ENCODE results near the gene PDLIM4. TPM values are rescaled to one million over a fixed set of nuclear protein-coding genes. Genes with fewer than 3 reads are reported as not detected.

Gene PDLIM4
- total RNA-seq, 2 experiments from 2014 or later: not detected

- DNase-seq (ENCODE audit: low spot score): no peak
- BruUV-seq (replicated peaks): no TSS peak
- intact Hi-C loops (cut with micrococcal nuclease; ENCODE audit: unreplicated experiment): loop anchor here (2.0 to 10.0 kb wide), 3 partner anchors 89 to 229 kb away; no protein-coding TSS in a partner anchor
- Histone ChIP-seq H3K9me3 (ENCODE audit: low read length) (no peaks in the 10 kb centered on the region), H3K4me2 (ENCODE audit: low read length) (no peak overlapping the region), H3K4me1 (ENCODE audit: insufficient read depth, low read length, poor library complexity, severe bottlenecking) (no peaks in the 10 kb centered on the region), H3K4me3 (ENCODE audit: low read depth, low read length, poor library complexity, severe bottlenecking) (no peak overlapping the region), H3K27ac (ENCODE audit: low read depth, low read length, poor library complexity, severe bottlenecking) (no peak overlapping the region), H4K20me1 (ENCODE audit: insufficient read depth, low read length) (no peaks in the 10 kb centered on the region), H2AFZ (ENCODE audit: low read length) (no peak overlapping the region), H3K36me3 (ENCODE audit: insufficient read depth, low read length) (no peaks in the 10 kb centered on the region), H3K79me2 (ENCODE audit: insufficient read depth, low read depth, low read length) (no peaks in the 10 kb centered on the region), H3K9me2 (ENCODE audit: insufficient read depth, low read length) (no peaks in the 10 kb centered on the region)
- no peak for TF ChIP-seq EZH2phosphoT487 (IDR thresholded peaks at IDR 0.05; ENCODE audit: borderline replicate concordance, low read depth, low read length)
- TF ChIP-seq CTCF (conservative IDR thresholded peaks at IDR 0.05; ENCODE audit: low read length): no peak
- ChIA-PET CTCF (ENCODE audit: unreplicated experiment) (interaction anchor here (0.6 kb wide), 1 partner anchor 19 kb away, joined by 3 read pairs; no protein-coding TSS in a partner anchor), POLR2A (no interaction called here)
Observed at GRCh38 chr5:132273631-132274030, 16.1 kb downstream of the PDLIM4 start.

- H3K36me3 ChIP-seq (ENCODE audit: insufficient read depth, low read length): no peaks in the 10 kb centered on the region
- no peak overlapping the region for H3K27ac ChIP-seq (ENCODE audit: low read depth, low read length, poor library complexity, severe bottlenecking)
- DNase-seq (ENCODE audit: low spot score): no peak
- ChIA-PET CTCF (ENCODE audit: unreplicated experiment) (no interaction called here), POLR2A (interaction anchor here (0.6 kb wide), 1 partner anchor 1499 kb away, joined by 3 read pairs; no protein-coding TSS in a partner anchor)
- H3K79me2 ChIP-seq (ENCODE audit: insufficient read depth, low read depth, low read length): no peaks in the 10 kb centered on the region
- no peak overlapping the region for H2AFZ ChIP-seq (ENCODE audit: low read length)
- TF ChIP-seq EZH2phosphoT487 (IDR thresholded peaks at IDR 0.05; ENCODE audit: borderline replicate concordance, low read depth, low read length): no peak
- no peak for TF ChIP-seq CTCF (conservative IDR thresholded peaks at IDR 0.05; ENCODE audit: low read length)
- no TSS peak for BruUV-seq (replicated peaks)
- H3K4me2 ChIP-seq (ENCODE audit: low read length): no peak overlapping the region
- H3K9me2 ChIP-seq (ENCODE audit: insufficient read depth, low read length): no peaks in the 10 kb centered on the region
- no peak overlapping the region for H3K4me3 ChIP-seq (ENCODE audit: low read depth, low read length, poor library complexity, severe bottlenecking)
- H4K20me1 ChIP-seq (ENCODE audit: insufficient read depth, low read length): no peaks in the 10 kb centered on the region
- no peaks in the 10 kb centered on the region for H3K4me1 ChIP-seq (ENCODE audit: insufficient read depth, low read length, poor library complexity, severe bottlenecking)
- intact Hi-C loops (cut with micrococcal nuclease; ENCODE audit: unreplicated experiment): loop anchor here (5.0 to 10.0 kb wide), 2 partner anchors 89 to 228 kb away; no protein-coding TSS in a partner anchor
- H3K9me3 ChIP-seq (ENCODE audit: low read length): no peaks in the 10 kb centered on the region
Observed at GRCh38 chr5:132274050-132274792, 16.7 kb downstream of the PDLIM4 start.

All from OCI-LY7 (cell line).